NT2/D1 (cell line): ENCODE results near the gene H2BK1.

Experiments used
- SUZ12 ChIP-seq: IDR thresholded peaks from 2 replicates; pipeline ENCODE4 v1.6.1; 2011; ENCODE audit not compliant: insufficient read length, insufficient read depth; ENCODE audit errors: extremely low read depth
- YY1 ChIP-seq: IDR thresholded peaks from 2 replicates; pipeline ENCODE4 v1.6.1; 2011; ENCODE audit not compliant: insufficient read length, insufficient read depth

GRCh38 chr7:151244841-151245346 is 34.6 kb upstream of the H2BK1 start:
- no peak for TF ChIP-seq YY1
- TF ChIP-seq SUZ12, result no peak
